ENCODE results near the gene PIK3AP1. TPM values are rescaled to one million over a fixed set of nuclear protein-coding genes. Genes with fewer than 3 reads are reported as not detected.

Gene PIK3AP1
- total RNA-seq, 1 experiment from 2014 or later = 3.7 TPM

DNA sequence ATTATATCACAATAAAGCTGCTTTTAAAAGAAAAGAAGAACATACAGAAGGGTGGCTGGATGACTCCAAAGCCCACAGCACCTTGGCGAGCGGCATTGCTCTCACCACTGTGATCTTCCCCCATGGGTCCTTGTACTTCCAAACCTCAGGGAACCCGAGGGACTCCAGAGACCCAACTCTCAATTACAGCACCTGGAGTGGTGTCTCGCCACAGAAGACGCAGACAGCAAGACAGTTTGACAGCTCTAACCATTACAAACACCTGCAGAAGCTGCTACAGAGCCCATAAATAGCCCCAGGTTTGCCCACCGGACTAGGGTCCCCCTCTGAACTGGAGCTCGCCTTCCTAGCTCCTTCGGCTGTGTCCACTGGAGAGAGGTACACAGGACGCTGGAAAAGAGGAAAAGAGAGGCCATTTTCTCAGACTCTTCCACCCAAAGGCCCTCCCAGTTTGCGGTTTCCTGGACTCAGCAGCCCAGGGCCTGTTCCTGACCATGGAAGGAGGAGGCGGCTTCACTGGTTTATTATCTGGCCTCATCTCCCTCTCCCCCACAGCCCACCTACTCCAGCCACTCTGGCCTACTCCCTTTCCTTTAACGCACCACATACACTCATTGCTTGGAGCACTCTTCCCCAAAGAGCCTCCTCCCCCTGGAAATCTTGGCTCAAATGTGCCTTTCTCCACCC lies 1.9 kb downstream of the PIK3AP1 start:
- Histone ChIP-seq H3K27ac (ENCODE audit: low read length) (no peak overlapping the region), H3K36me3 (ENCODE audit: low read depth, low read length) (no peaks in the 10 kb centered on the region), H3K9me3 (ENCODE audit: low read length) (no peaks in the 10 kb centered on the region), H3K9me2 (replicated peaks; ENCODE audit: low read length) (no peaks in the 10 kb centered on the region), H2AFZ (ENCODE audit: low read length) (no peak overlapping the region), H3K4me3 (ENCODE audit: low read length) (no peak overlapping the region), H3K4me2 (ENCODE audit: low read length) (no peak overlapping the region), H3K4me1 (ENCODE audit: insufficient read depth, low read length) (peaks cover 11% of the 10 kb centered on the region), H3K9ac (ENCODE audit: low read length) (no peak overlapping the region), H3F3A (ENCODE audit: low read length, unreplicated experiment) (no peaks in the 10 kb centered on the region), H4K20me1 (ENCODE audit: low read length) (no peaks in the 10 kb centered on the region), H3K27me3 (ENCODE audit: low read length) (no peaks in the 10 kb centered on the region), H3K79me2 (ENCODE audit: low read length) (no peaks in the 10 kb centered on the region)
- no peak for ATAC-seq
- ChIA-PET CTCF (no interaction called here), POLR2A (ENCODE audit: unreplicated experiment) (no interaction called here)
- TF ChIP-seq EZH2 (IDR thresholded peaks at IDR 0.05; ENCODE audit: low read length, unreplicated experiment) (no peak), EZH2phosphoT487 (IDR thresholded peaks at IDR 0.05; ENCODE audit: borderline replicate concordance, low read length) (no peak)
- TF ChIP-seq, protein P1, sequence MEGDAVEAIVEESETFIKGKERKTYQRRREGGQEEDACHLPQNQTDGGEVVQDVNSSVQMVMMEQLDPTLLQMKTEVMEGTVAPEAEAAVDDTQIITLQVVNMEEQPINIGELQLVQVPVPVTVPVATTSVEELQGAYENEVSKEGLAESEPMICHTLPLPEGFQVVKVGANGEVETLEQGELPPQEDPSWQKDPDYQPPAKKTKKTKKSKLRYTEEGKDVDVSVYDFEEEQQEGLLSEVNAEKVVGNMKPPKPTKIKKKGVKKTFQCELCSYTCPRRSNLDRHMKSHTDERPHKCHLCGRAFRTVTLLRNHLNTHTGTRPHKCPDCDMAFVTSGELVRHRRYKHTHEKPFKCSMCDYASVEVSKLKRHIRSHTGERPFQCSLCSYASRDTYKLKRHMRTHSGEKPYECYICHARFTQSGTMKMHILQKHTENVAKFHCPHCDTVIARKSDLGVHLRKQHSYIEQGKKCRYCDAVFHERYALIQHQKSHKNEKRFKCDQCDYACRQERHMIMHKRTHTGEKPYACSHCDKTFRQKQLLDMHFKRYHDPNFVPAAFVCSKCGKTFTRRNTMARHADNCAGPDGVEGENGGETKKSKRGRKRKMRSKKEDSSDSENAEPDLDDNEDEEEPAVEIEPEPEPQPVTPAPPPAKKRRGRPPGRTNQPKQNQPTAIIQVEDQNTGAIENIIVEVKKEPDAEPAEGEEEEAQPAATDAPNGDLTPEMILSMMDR (conservative IDR thresholded peaks at IDR 0.05; ENCODE audit: low read depth, low read length) = no peak
- intact Hi-C loops (cut with micrococcal nuclease) = no loop called here
- BruUV-seq (replicated peaks) = no TSS peak
- DNase-seq = no peak

DNA sequence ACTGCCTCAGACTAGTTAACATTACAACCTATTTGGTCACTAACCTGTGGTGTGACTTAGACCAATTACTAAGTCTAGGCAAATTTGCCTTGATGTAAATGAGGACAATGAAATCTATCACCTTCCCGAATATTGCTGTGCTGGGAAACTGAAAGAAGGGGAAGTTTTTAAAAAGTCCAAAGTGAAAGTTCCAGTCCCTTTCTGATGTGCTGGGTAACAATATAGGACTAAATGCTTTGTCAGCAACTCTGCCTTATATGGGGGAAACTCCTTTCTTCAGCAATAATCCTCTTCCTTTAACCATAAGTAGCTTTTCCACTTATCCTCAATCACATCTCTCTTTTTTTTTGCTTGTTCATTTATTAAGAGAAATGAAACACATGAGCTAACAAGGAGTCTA lies 3.9 kb downstream of the PIK3AP1 start:
- TF ChIP-seq, protein P1 (conservative IDR thresholded peaks at IDR 0.05; ENCODE audit: low read depth, low read length) = no peak
- TF ChIP-seq EZH2phosphoT487 (IDR thresholded peaks at IDR 0.05; ENCODE audit: borderline replicate concordance, low read length) = no peak
- TF ChIP-seq EZH2 (IDR thresholded peaks at IDR 0.05; ENCODE audit: low read length, unreplicated experiment) = no peak
- no peak overlapping the region for H3K4me2 ChIP-seq (ENCODE audit: low read length)
- no peak overlapping the region for H3K27ac ChIP-seq (ENCODE audit: low read length)
- H3F3A ChIP-seq (ENCODE audit: low read length, unreplicated experiment) = no peaks in the 10 kb centered on the region
- no peaks in the 10 kb centered on the region for H3K36me3 ChIP-seq (ENCODE audit: low read depth, low read length)
- intact Hi-C loops (cut with micrococcal nuclease) = no loop called here
- DNase-seq = no peak
- H2AFZ ChIP-seq (ENCODE audit: low read length) = no peak overlapping the region
- no peak for ATAC-seq
- BruUV-seq (replicated peaks) = no TSS peak
- H3K4me3 ChIP-seq (ENCODE audit: low read length) = no peak overlapping the region
- H4K20me1 ChIP-seq (ENCODE audit: low read length) = no peaks in the 10 kb centered on the region
- H3K9me2 ChIP-seq (replicated peaks; ENCODE audit: low read length) = no peaks in the 10 kb centered on the region
- H3K79me2 ChIP-seq (ENCODE audit: low read length) = no peaks in the 10 kb centered on the region
- no peaks in the 10 kb centered on the region for H3K9me3 ChIP-seq (ENCODE audit: low read length)
- H3K9ac ChIP-seq (ENCODE audit: low read length) = no peak overlapping the region
- ChIA-PET POLR2A (ENCODE audit: unreplicated experiment) (no interaction called here), CTCF (no interaction called here)
- H3K27me3 ChIP-seq (ENCODE audit: low read length) = no peaks in the 10 kb centered on the region
- peaks cover 6% of the 10 kb centered on the region for H3K4me1 ChIP-seq (ENCODE audit: insufficient read depth, low read length)

DNA sequence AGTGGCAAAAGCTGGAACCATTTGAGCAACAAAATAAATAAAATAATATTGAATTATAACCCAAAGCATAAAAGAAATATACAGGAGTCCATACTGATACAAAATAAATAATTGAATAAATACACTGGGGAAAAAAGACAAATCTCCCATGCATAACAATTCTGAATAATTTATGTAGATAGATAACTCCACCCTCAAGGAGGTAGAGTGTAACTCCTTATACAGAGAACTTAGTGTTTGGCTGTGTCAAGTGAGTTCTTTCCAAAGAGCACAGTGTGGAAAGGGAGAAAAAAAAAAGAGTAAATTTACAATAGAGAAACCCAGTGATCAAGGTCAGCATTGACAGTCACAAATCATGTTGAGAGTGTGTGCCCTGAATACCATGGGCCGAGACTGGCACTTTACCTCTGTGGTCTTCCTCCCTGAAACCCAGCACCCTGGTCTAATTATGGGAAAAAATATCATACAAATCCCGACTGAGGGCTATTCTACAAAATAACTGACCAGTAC lies 5.5 kb downstream of the PIK3AP1 start:
- CTCF ChIA-PET = no interaction called here
- Histone ChIP-seq H3K79me2 (ENCODE audit: low read length) (no peaks in the 10 kb centered on the region), H3K9me2 (replicated peaks; ENCODE audit: low read length) (no peaks in the 10 kb centered on the region), H3K4me2 (ENCODE audit: low read length) (no peak overlapping the region), H3K36me3 (ENCODE audit: low read depth, low read length) (no peaks in the 10 kb centered on the region), H3K4me1 (ENCODE audit: insufficient read depth, low read length) (no peaks in the 10 kb centered on the region; the same call in 1 of the 2 replicates), H3K4me3 (ENCODE audit: low read length) (no peak overlapping the region), H2AFZ (ENCODE audit: low read length) (no peak overlapping the region), H3K27me3 (ENCODE audit: low read length) (no peaks in the 10 kb centered on the region), H3F3A (ENCODE audit: low read length, unreplicated experiment) (no peaks in the 10 kb centered on the region), H3K27ac (ENCODE audit: low read length) (no peak overlapping the region), H3K9me3 (ENCODE audit: low read length) (no peaks in the 10 kb centered on the region), H4K20me1 (ENCODE audit: low read length) (no peaks in the 10 kb centered on the region), H3K9ac (ENCODE audit: low read length) (no peak overlapping the region)
- intact Hi-C loops (cut with micrococcal nuclease) = no loop called here
- DNase-seq = no peak
- no peak for ATAC-seq
- no TSS peak for BruUV-seq (replicated peaks)
- POLR2A ChIA-PET (ENCODE audit: unreplicated experiment) = no interaction called here
- TF ChIP-seq EZH2 (IDR thresholded peaks at IDR 0.05; ENCODE audit: low read length, unreplicated experiment) (no peak), EZH2phosphoT487 (IDR thresholded peaks at IDR 0.05; ENCODE audit: borderline replicate concordance, low read length) (no peak)
- TF ChIP-seq, protein P1 (conservative IDR thresholded peaks at IDR 0.05; ENCODE audit: low read depth, low read length) = no peak

All from PC-3 (cell line).